DOHH2 (cell line): ENCODE data around the gene NAA35.

Experiments
- H3F3A ChIP-seq: fragments of 200-600 bp; sonication (generic), shearing (Covaris generic); 2 replicates; pipeline ENCODE4 v1.6.0; 2016; ENCODE audit warnings: antibody characterized with exemption, mild to moderate bottlenecking; ENCODE audit not compliant: control insufficient read depth, insufficient read depth
- H3K27ac ChIP-seq: fragments of 200-600 bp; sonication (generic); 2 replicates; pipeline ENCODE4 v1.5.1; 2014; ENCODE audit warnings: low read depth, mild to moderate bottlenecking, low read length, moderate library complexity
- H3K27me3 ChIP-seq: fragments of 200-600 bp; sonication (generic); 2 replicates; pipeline ENCODE4 v1.6.1; 2014; ENCODE audit warnings: mild to moderate bottlenecking, low read length, mixed read lengths; ENCODE audit not compliant: control insufficient read depth
- H3K36me3 ChIP-seq: fragments of 200-600 bp; sonication (generic); 2 replicates; pipeline ENCODE4 v1.6.1; 2014; ENCODE audit warnings: mild to moderate bottlenecking, low read length, moderate library complexity, mixed read lengths; ENCODE audit not compliant: control insufficient read depth
- H3K4me1 ChIP-seq: fragments of 200-600 bp; sonication (generic); 2 replicates; pipeline ENCODE4 v1.6.1; 2014; ENCODE audit warnings: mild to moderate bottlenecking, low read length, mixed read lengths; ENCODE audit not compliant: control insufficient read depth
- H3K4me2 ChIP-seq: fragments of 200-600 bp; sonication (generic); 2 replicates; pipeline ENCODE4 v1.6.0; 2014; ENCODE audit warnings: mild to moderate bottlenecking, low read length, moderate library complexity
- H3K4me3 ChIP-seq: fragments of 200-600 bp; sonication (generic); 2 replicates; pipeline ENCODE4 v1.5.1; 2014; ENCODE audit warnings: mild to moderate bottlenecking, low read length, mixed read lengths
- H3K79me2 ChIP-seq: fragments of 200-600 bp; sonication (generic); 2 replicates; pipeline ENCODE4 v1.6.1; 2014; ENCODE audit warnings: mild to moderate bottlenecking, low read length, mixed read lengths; ENCODE audit not compliant: control insufficient read depth
- H3K9me2 ChIP-seq: fragments of 200-600 bp; sonication (generic); replicated peaks from 2 replicates; pipeline ENCODE4 v1.6.1; 2014; ENCODE audit warnings: mild to moderate bottlenecking, low read length, mixed read lengths; ENCODE audit not compliant: control insufficient read depth
- H3K9me3 ChIP-seq: fragments of 200-600 bp; sonication (generic); 2 replicates; pipeline ENCODE4 v1.6.1; 2014; ENCODE audit warnings: antibody characterized with exemption, low read length, mixed read lengths; ENCODE audit not compliant: control insufficient read depth, insufficient read depth
- H4K20me1 ChIP-seq: fragments of 200-600 bp; sonication (generic); 2 replicates; pipeline ENCODE4 v1.6.0; 2014; ENCODE audit warnings: low read depth, mild to moderate bottlenecking, antibody characterized with exemption, low read length, moderate library complexity; ENCODE audit not compliant: control insufficient read depth, insufficient read depth
- CTCF ChIP-seq: fragments of 200-600 bp; sonication (generic); IDR thresholded peaks from one replicate; pipeline ENCODE4 v1.5.1; 2014; ENCODE audit warnings: antibody characterized with exemption, mild to moderate bottlenecking, low read depth, low read length; ENCODE audit not compliant: poor library complexity, severe bottlenecking
- EZH2phosphoT487 ChIP-seq: fragments of 200-600 bp; sonication (generic); IDR thresholded peaks from 2 replicates; pipeline ENCODE4 v1.6.1; 2017; ENCODE audit warnings: borderline replicate concordance, mild to moderate bottlenecking, antibody characterized with exemption, low read length, moderate library complexity, mixed read lengths

NAA35 gene

GRCh38 chr9:86039991-86040860 lies 99.3 kb downstream of the NAA35 start:
- Histone ChIP-seq H4K20me1 (no peaks in the 10 kb centered on the region), H3K4me2 (no peak overlapping the region), H3F3A (no peaks in the 10 kb centered on the region), H3K27ac (no peak overlapping the region), H3K36me3 (no peaks in the 10 kb centered on the region), H3K4me3 (no peak overlapping the region), H3K9me3 (no peaks in the 10 kb centered on the region), H3K9me2 (no peaks in the 10 kb centered on the region), H3K27me3 (no peaks in the 10 kb centered on the region), H3K4me1 (no peaks in the 10 kb centered on the region), H3K79me2 (no peaks in the 10 kb centered on the region)
- TF ChIP-seq CTCF (no peak), EZH2phosphoT487 (no peak)

- Histone ChIP-seq H4K20me1 (no peaks in the 10 kb centered on the region), H3K4me3 (no peak overlapping the region), H3K79me2 (no peaks in the 10 kb centered on the region), H3K27ac (no peak overlapping the region), H3F3A (no peaks in the 10 kb centered on the region), H3K4me2 (no peak overlapping the region), H3K36me3 (no peaks in the 10 kb centered on the region), H3K9me3 (no peaks in the 10 kb centered on the region), H3K9me2 (no peaks in the 10 kb centered on the region), H3K27me3 (no peaks in the 10 kb centered on the region), H3K4me1 (no peaks in the 10 kb centered on the region)
- TF ChIP-seq CTCF: no peak
- TF ChIP-seq EZH2phosphoT487: no peak
Observed at GRCh38 chr9:86040861-86041155, 99.9 kb downstream of the NAA35 start.

- Histone ChIP-seq H3K27ac (no peak overlapping the region), H3K4me1 (no peaks in the 10 kb centered on the region), H3K9me2 (no peaks in the 10 kb centered on the region), H3K9me3 (no peaks in the 10 kb centered on the region), H3K27me3 (no peaks in the 10 kb centered on the region), H3K4me3 (no peak overlapping the region), H4K20me1 (no peaks in the 10 kb centered on the region), H3K36me3 (no peaks in the 10 kb centered on the region), H3K79me2 (no peaks in the 10 kb centered on the region), H3F3A (no peaks in the 10 kb centered on the region), H3K4me2 (no peak overlapping the region)
- TF ChIP-seq EZH2phosphoT487 (no peak), CTCF (no peak)
Observed at GRCh38 chr9:86041311-86041741, 100.4 kb downstream of the NAA35 start.
